HFFc6 (cell line): Measurements from ENCODE around the gene SCAF1. TPM values are rescaled to one million over a fixed set of nuclear protein-coding genes. Genes with fewer than 3 reads are reported as not detected.

Experiments
- DNase-seq: peaks from one replicate; pipeline ENCODE4 v3.0.0-alpha.2; 2018
- H3K27ac Mint-ChIP-seq: 2 replicates; pipeline ENCODE4 v1.8.0; 2020; ENCODE audit warnings: mild to moderate bottlenecking, mixed read lengths
- H3K27me3 Mint-ChIP-seq: 2 replicates; pipeline ENCODE4 v1.8.0; 2021; ENCODE audit warnings: mild to moderate bottlenecking, moderate library complexity, mixed read lengths; ENCODE audit not compliant: insufficient read depth
- H3K36me3 Mint-ChIP-seq: 2 replicates; pipeline ENCODE4 v1.8.0; 2021; ENCODE audit warnings: low read depth, mixed read lengths
- H3K4me1 Mint-ChIP-seq: 2 replicates; pipeline ENCODE4 v1.8.0; 2020; ENCODE audit warnings: low read depth, mixed read lengths
- H3K4me3 Mint-ChIP-seq: 2 replicates; pipeline ENCODE4 v1.8.0; 2020; ENCODE audit warnings: mild to moderate bottlenecking, moderate library complexity, mixed read lengths
- H3K9me3 Mint-ChIP-seq: 2 replicates; pipeline ENCODE4 v1.8.0; 2020; ENCODE audit warnings: mild to moderate bottlenecking, mixed read lengths
- total RNA-seq, 6 experiments: library from RNA; stranded (reverse); fragmentation: NEBNext Ultra II Directional; extraction: Animal tissue kit (Norgen Biotek cat#: 25700); gene quantifications; 2 replicates in 1 of 6; 3 replicates in 5 of 6; pipeline ENCODE4 v1.2.3, GENCODE V29; 2021
- TF ChIP-seq, protein P1 (sequence below): fragments of 200-600 bp; sonication (generic); IDR thresholded peaks from 2 replicates; pipeline ENCODE4 v1.5.0; 2021; ENCODE audit warnings: antibody characterized with exemption, mild to moderate bottlenecking

Gene SCAF1
- total RNA-seq, 6 experiments from 2014 or later, result 112 to 134 (median 121) TPM

DNA sequence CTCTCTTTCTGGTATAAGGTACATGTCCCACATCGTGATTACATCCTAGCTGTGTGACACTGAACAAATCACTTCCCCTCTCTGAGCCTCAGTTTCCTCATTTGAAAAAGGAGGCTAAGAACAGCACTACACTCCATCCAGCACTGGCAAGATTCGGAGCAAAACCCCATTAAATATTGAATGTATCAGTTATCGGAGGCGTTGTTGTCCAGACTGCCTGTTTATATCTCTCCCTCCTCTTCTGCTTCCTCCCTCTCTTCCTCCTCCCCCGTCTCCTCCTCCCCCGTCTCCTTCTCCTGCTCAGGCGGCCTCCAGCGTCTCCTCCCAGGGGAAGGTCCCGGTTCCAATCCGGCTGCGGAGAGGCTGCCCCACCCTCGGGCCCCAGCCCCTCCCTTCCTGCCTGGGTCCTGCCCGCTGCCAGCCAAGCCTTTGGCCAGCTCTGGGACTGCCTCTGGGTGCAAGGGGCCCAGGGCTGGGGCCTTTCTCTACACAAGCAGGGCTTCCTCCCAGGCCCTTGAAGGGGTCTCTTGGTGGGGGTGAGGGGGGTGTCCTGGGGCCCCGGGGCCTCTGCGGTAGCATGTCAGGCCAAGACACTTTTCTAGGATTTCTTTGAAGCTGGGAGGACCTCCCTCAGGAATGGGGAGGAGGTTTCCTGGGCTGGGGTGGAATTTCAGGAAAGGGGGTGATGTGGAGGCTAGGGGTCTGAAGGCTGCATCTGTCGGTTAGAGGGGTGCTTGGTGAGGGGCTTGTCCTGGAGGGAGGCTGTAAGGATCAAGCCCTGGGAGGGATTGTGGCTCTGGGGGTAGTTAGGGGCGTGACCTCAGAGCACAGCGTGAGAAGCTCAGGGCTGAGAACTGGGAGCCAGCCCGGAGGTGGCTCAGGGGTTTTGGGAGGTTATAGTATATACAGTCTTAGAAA is 3.9 kb upstream of the SCAF1 start:
- Mint-ChIP-seq H3K4me1 (peaks cover 51% of the 10 kb centered on the region), H3K36me3 (peaks cover 14% of the 10 kb centered on the region), H3K27ac (peak overlapping the region; percentile 92), H3K27me3 (peaks cover 17% of the 10 kb centered on the region), H3K9me3 (no peaks in the 10 kb centered on the region), H3K4me3 (peak overlapping the region; percentile 99)
- TF ChIP-seq, protein P1, sequence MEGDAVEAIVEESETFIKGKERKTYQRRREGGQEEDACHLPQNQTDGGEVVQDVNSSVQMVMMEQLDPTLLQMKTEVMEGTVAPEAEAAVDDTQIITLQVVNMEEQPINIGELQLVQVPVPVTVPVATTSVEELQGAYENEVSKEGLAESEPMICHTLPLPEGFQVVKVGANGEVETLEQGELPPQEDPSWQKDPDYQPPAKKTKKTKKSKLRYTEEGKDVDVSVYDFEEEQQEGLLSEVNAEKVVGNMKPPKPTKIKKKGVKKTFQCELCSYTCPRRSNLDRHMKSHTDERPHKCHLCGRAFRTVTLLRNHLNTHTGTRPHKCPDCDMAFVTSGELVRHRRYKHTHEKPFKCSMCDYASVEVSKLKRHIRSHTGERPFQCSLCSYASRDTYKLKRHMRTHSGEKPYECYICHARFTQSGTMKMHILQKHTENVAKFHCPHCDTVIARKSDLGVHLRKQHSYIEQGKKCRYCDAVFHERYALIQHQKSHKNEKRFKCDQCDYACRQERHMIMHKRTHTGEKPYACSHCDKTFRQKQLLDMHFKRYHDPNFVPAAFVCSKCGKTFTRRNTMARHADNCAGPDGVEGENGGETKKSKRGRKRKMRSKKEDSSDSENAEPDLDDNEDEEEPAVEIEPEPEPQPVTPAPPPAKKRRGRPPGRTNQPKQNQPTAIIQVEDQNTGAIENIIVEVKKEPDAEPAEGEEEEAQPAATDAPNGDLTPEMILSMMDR, result no peak
- peak; percentile 73 for DNase-seq

DNA sequence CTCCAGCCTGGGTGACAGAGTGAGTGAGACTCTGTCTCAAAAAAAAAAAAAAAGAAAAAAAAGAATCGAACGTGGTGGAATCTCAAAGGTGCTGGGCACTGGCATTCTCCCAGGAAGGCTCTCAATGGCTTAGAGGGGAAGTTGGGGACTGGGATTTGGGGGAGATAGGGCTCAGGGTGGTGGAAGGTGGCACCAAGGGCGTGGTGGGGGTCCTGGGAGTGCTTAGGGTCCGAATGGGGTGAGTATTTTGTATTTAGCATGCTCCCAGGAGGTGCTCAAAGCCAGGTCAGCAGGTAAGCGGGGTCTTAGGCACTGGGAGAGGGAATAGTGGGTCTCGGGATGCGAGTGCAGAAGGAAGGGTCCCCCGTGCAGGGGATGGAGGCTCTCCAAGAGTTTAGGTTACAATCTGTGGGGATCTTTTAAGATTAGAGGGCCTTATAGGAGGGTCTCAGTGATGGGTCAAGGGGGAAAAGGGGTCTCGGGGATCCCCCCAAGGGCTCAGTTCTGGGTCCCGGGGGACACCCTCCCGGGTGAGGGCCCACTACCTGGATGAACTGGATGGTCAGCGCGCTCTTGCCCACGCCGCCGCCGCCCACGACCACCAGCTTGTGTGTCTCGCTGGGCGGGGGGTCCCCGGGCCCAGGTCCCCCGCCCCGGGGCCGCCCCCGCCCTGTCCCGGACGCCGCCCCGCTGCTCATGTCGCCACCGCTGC is 2.5 kb upstream of the SCAF1 start:
- H3K4me3 Mint-ChIP-seq, result peak overlapping the region; percentile 99
- peaks cover 18% of the 10 kb centered on the region for H3K27me3 Mint-ChIP-seq
- TF ChIP-seq, protein P1, result no peak
- peaks cover 66% of the 10 kb centered on the region for H3K4me1 Mint-ChIP-seq
- H3K27ac Mint-ChIP-seq, result peak overlapping the region; percentile 100
- DNase-seq, result no peak
- no peaks in the 10 kb centered on the region for H3K9me3 Mint-ChIP-seq
- peaks cover 21% of the 10 kb centered on the region for H3K36me3 Mint-ChIP-seq

DNA sequence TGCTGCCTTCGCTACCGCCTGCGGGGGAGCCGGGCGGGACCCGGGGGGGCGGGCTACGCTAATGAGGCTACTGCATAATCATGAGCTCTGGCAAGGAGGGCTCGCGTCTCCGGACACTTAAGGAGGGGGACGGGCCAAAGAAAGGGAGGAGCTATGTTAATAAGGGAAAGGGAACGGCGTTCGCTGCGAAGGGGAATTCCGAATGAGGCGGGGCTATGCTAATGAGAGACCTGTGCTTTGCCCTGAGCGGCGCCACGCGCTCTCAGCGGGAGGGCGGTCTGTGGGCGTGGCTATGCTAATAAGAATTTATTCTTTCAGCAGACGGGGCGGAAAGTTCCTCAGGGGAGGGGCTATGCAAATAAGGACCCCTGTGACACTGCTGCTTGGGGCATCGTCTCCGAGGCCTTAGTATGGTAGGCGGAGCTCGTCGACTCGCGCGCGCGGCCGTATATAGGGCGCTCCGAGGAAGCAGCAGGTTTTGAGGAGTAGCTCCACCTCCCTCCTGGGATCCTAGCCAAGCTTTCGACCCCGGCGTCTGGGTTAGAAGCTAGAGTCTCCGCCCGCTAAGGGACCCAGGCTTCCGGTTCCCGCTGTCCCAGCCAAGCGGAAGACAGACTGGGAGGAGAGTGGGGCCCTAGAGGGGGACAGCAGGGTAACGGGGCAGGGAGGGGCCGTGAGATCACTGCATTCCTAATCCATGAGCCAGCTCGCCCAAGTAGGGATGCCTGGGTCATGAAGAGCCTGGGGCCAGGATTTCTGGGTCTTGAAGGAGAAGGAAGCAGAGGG is 1.7 kb upstream of the SCAF1 start, which contains the start of gene RRAS:
Gene RRAS (minus strand): TSS at position 31 of the 786 bp plus-strand sequence. CDS start 45 bp downstream, outside the sequence.
- Mint-ChIP-seq H3K27ac (peak within 1 kb of the TSS; percentile 100), H3K9me3 (no peaks in the 10 kb centered on the region), H3K36me3 (peaks cover 21% of the 10 kb centered on the region), H3K4me1 (peaks cover 68% of the 10 kb centered on the region), H3K4me3 (peak within 1 kb of the TSS; percentile 99), H3K27me3 (peaks cover 18% of the 10 kb centered on the region)
- peak; percentile 100 for DNase-seq
- TF ChIP-seq, protein P1, result no peak

DNA sequence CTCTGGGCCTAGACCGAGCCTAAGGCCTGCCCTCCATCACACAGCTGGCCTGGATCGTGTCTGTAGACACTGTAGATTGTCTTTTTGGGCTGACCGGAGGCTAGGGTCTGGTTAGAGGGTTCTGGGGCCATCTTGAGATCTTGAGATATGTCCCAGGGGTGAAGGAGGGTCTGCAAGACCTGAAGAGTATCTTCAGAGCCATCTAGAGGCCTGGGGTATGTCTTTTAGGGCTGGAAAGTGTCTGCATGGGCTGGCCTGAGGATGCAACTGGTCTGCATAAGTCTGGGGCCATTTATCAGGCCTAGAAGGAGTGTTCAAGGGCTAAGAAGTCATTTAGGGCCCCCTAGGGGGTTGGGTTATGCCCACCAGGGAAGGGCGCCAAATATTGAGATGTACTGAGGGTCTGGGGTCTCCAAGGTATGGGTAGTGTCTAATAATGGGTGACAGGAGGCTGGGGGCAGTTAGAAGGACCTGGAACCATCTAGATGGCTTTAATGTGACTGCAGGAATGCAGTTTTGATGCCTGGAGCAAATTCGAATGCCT is 555 bp downstream of the SCAF1 start:
- peak overlapping the region; percentile 99 for H3K4me3 Mint-ChIP-seq
- H3K4me1 Mint-ChIP-seq, result peaks cover 57% of the 10 kb centered on the region
- H3K36me3 Mint-ChIP-seq, result peaks cover 26% of the 10 kb centered on the region
- peaks cover 18% of the 10 kb centered on the region for H3K27me3 Mint-ChIP-seq
- no peaks in the 10 kb centered on the region for H3K9me3 Mint-ChIP-seq
- DNase-seq, result no peak
- TF ChIP-seq, protein P1, result no peak
- H3K27ac Mint-ChIP-seq, result peak overlapping the region; percentile 100

DNA sequence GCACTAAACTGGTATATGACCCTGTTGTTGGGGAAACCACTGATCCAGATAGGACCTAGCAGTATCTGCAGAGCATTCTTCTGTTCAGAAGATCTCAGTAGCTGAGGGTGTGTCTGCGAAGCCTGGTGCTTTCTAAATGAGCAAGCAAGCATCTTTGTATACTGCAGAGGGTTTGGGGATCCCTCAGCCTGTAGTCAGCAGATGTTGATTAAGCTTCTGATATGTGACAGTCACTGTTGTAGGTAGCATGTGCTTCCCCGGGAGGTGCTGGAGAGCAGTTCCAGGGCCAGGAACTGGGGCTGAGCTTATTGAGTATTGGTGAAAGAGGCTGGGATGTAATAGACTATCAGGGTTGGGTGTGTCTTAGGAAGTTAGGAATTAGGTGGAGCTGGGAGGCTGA is 1.5 kb downstream of the SCAF1 start:
- TF ChIP-seq, protein P1, result no peak
- peaks cover 26% of the 10 kb centered on the region for H3K36me3 Mint-ChIP-seq
- H3K4me1 Mint-ChIP-seq, result peaks cover 48% of the 10 kb centered on the region
- no peaks in the 10 kb centered on the region for H3K9me3 Mint-ChIP-seq
- peak overlapping the region; percentile 100 for H3K27ac Mint-ChIP-seq
- H3K27me3 Mint-ChIP-seq, result peaks cover 18% of the 10 kb centered on the region
- DNase-seq, result no peak
- peak overlapping the region; percentile 99 for H3K4me3 Mint-ChIP-seq
